Measurements from ENCODE around the gene MTERF2. TPM values are rescaled to one million over a fixed set of nuclear protein-coding genes. Genes with fewer than 3 reads are reported as not detected.

Gene MTERF2
- total RNA-seq, 1 donor from 2014 or later = 7.5 TPM

GRCh38 chr12:107019546-107019945, 32.6 kb upstream of the MTERF2 start:
- TF ChIP-seq CTCF (IDR thresholded peaks at IDR 0.05) = no peak
- peaks cover 3% of the 10 kb centered on the region for H3K4me1 Mint-ChIP-seq (ENCODE audit: low read depth)
- H3K27ac Mint-ChIP-seq (ENCODE audit: unreplicated experiment) = no peak overlapping the region
- H3K27me3 Mint-ChIP-seq (ENCODE audit: low read depth) = no peaks in the 10 kb centered on the region
- H3K4me3 Mint-ChIP-seq (ENCODE audit: unreplicated experiment) = no peak overlapping the region
- H3K9me3 Mint-ChIP-seq (ENCODE audit: low read depth) = no peaks in the 10 kb centered on the region
- no peak for DNase-seq (ENCODE audit: low spot score)
- peaks cover 5% of the 10 kb centered on the region for H3K36me3 Mint-ChIP-seq (ENCODE audit: low read depth)

- no peak for DNase-seq (ENCODE audit: low spot score)
- H3K36me3 Mint-ChIP-seq (ENCODE audit: low read depth) = peaks cover 9% of the 10 kb centered on the region
- H3K9me3 Mint-ChIP-seq (ENCODE audit: low read depth) = no peaks in the 10 kb centered on the region
- peaks cover 3% of the 10 kb centered on the region for H3K4me1 Mint-ChIP-seq (ENCODE audit: low read depth)
- no peaks in the 10 kb centered on the region for H3K27me3 Mint-ChIP-seq (ENCODE audit: low read depth)
- no peak for TF ChIP-seq CTCF (IDR thresholded peaks at IDR 0.05)
- H3K4me3 Mint-ChIP-seq (ENCODE audit: unreplicated experiment) = no peak overlapping the region
- H3K27ac Mint-ChIP-seq (ENCODE audit: unreplicated experiment) = no peak overlapping the region
Observed at GRCh38 chr12:107017042-107017441, 30.1 kb upstream of the MTERF2 start.

- H3K27me3 Mint-ChIP-seq (ENCODE audit: low read depth) = no peaks in the 10 kb centered on the region
- H3K36me3 Mint-ChIP-seq (ENCODE audit: low read depth) = peaks cover 8% of the 10 kb centered on the region
- peak; percentile 28 for TF ChIP-seq CTCF (IDR thresholded peaks at IDR 0.05)
- DNase-seq (ENCODE audit: low spot score) = no peak
- peaks cover 3% of the 10 kb centered on the region for H3K4me1 Mint-ChIP-seq (ENCODE audit: low read depth)
- no peak overlapping the region for H3K4me3 Mint-ChIP-seq (ENCODE audit: unreplicated experiment)
- peaks cover 2% of the 10 kb centered on the region for H3K9me3 Mint-ChIP-seq (ENCODE audit: low read depth)
- H3K27ac Mint-ChIP-seq (ENCODE audit: unreplicated experiment) = no peak overlapping the region
Observed at GRCh38 chr12:107014055-107014454, 27.1 kb upstream of the MTERF2 start.

GRCh38 chr12:107012736-107013425, 25.9 kb upstream of the MTERF2 start:
- DNase-seq (ENCODE audit: low spot score) = no peak
- TF ChIP-seq CTCF (IDR thresholded peaks at IDR 0.05) = no peak
- Mint-ChIP-seq H3K27me3 (ENCODE audit: low read depth) (no peaks in the 10 kb centered on the region), H3K4me1 (ENCODE audit: low read depth) (peaks cover 3% of the 10 kb centered on the region), H3K9me3 (ENCODE audit: low read depth) (peaks cover 2% of the 10 kb centered on the region), H3K36me3 (ENCODE audit: low read depth) (peaks cover 7% of the 10 kb centered on the region), H3K4me3 (ENCODE audit: unreplicated experiment) (no peak overlapping the region), H3K27ac (ENCODE audit: unreplicated experiment) (no peak overlapping the region)

- DNase-seq (ENCODE audit: low spot score) = no peak
- Mint-ChIP-seq H3K4me1 (ENCODE audit: low read depth) (peaks cover 1% of the 10 kb centered on the region), H3K27me3 (ENCODE audit: low read depth) (no peaks in the 10 kb centered on the region), H3K36me3 (ENCODE audit: low read depth) (peaks cover 6% of the 10 kb centered on the region), H3K9me3 (ENCODE audit: low read depth) (peaks cover 2% of the 10 kb centered on the region), H3K27ac (ENCODE audit: unreplicated experiment) (no peak overlapping the region), H3K4me3 (ENCODE audit: unreplicated experiment) (no peak overlapping the region)
- TF ChIP-seq CTCF (IDR thresholded peaks at IDR 0.05) = no peak
Observed at GRCh38 chr12:107011519-107011918, 24.6 kb upstream of the MTERF2 start.

Data from chondrocyte (in vitro differentiated cells).